HG02981 (cell line): ENCODE measurements around the gene RASGRP2.

Experiments used
- ATAC-seq: cut with Tn5 transposase; IDR thresholded peaks from one replicate; pipeline ENCODE4 v1.9.1; 2021; ENCODE audit warnings: mild to moderate bottlenecking, moderate library complexity; ENCODE audit not compliant: unreplicated experiment

RASGRP2 gene

GRCh38 chr11:64771861-64772260 is 27.9 kb upstream of the RASGRP2 start:
- no peak for ATAC-seq

DNA sequence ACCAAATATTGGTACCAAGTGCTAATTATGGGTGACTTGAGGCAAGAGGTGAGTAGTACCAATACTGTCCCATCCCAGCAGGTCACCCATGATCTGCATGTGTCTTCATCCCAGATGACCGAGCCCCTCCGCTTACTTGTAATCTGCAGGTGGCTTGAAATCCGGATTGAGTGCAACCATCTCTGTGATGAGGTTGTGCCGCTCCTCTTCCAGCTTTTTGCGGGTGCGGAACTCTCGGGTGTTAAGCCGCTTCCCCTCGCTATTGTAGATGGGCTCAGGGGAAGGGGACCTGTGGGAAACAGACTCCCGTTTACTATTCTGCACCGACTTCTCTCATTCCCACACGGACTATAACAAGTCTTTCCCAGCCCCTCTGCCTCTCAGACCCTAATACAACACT is 26.2 kb upstream of the RASGRP2 start:
- ATAC-seq: no peak

DNA sequence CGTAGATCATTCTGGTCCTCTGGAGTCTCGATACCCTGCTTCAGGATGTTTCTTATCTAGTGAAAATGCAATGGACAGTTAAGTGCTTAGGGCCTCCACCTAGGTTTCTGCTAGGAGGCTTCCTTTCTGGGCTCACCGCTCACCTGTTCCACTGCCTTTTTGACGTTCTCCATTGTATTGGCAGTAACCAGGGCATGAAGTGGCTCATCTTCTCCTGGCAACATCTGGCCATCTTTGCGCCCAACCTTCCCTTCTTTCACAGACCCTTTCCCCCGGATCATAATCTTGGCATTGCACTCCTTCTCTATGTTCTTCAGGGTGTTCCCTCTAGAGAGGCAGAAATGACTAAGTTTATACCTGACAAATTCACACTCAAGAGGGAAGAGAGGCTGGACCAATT is 25.3 kb upstream of the RASGRP2 start:
- ATAC-seq: no peak

DNA sequence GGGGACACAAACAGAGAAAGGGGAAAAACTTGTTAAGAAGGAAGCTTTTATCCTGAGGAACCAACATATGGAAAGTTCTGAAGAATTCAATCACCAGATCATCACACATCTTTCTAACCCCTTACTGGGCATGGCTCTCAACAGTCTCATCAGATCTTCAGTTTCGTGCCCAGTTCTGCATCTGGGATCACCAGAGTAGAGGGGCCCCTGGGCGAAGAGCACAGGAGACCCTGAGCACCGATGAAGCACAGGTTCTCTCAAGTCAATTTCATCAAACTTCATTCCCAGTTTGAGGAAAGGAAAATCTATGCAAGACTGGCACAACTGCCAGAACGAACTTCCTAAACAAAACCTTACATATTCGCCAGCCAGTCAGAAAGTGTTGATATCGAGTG is 24.4 kb upstream of the RASGRP2 start:
- no peak for ATAC-seq

- ATAC-seq: no peak
These were observed 23.7 kb upstream of the RASGRP2 start for GRCh38 chr11:64767344-64768299.

DNA sequence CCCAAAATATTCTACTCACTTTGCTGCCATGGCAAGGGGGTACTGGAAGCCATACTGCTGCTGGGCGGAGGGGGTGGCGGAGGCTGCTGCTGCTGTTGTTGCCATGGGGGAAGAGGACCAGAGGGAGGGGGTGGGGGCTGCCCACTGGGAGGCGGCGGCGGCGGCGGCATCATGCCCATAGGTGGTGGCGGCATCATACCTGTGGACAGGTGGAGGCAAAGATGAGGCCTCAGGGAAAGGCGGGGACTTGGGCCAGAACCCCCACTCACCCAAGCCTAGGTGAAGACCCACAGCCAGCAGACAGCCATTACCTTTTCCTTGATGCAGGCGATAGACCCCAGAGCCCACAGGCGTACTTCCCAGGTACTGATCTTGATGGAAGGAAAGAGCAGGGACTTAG is 22.9 kb upstream of the RASGRP2 start:
- ATAC-seq: no peak

DNA sequence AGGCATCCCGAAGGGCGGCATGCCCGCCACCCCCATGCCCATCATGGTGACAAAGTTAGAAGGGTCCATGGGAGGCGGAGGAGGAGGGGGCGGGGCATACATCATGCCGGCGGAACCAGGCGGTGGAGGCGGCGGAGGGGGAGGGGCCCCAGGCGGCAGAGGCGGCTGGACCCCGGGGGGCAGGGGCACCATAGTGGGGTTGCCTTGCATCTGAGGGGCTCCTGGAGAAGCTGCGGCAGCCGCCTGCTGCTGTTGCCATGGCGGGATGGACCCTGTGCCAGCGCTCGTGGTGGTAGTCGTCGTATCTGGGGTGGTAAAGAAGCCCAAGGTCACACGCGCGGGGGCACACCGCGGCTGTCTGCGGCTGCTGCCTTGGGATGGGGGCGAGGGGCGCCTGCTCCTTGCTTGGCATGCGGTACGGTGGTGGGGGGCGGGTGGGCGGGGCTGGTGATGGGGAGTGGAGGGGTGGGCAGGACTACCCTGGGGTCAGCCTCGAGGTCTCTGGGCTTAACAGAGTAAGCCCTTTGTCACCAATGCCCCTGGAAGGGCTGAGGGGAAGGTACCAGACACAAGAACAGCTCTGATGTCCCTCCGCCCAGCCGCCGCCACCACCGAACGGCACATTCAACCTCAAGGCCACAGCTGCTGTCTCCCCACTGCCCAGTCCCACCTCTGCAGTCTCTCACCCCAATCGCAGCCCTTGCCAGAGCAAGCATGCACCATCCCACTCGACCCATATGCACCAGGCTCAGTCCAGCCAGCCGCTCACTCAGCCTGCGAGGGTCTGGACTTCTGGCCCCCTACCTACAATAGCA is 22.1 kb upstream of the RASGRP2 start:
- no peak for ATAC-seq

DNA sequence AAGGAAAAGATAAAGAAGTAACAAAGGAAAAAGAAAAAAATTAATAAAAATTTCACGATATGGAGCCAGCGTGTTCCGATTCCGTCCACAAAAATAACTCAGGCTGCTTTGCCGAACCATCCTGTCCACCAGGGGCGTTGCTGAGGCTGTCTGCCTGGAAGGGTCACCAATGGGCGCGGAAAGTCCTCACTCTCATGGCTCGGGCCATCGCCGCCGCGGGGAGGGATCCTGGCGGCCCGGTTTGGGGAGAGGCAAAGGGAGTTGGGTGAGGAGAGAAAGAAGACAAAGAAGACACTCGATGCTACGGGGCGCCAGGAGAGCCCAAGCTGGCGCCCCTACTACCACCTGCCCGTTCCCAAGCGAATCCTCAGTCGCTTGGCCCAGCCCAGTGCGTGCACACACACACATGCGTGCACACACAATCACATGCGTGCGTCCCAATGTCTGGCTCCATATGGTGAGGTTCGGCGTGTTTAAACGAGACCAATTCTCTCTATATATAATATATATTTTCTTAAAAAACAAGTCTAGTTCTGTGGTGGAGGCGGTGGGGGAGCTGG is 21.4 kb upstream of the RASGRP2 start:
- ATAC-seq: no peak

DNA sequence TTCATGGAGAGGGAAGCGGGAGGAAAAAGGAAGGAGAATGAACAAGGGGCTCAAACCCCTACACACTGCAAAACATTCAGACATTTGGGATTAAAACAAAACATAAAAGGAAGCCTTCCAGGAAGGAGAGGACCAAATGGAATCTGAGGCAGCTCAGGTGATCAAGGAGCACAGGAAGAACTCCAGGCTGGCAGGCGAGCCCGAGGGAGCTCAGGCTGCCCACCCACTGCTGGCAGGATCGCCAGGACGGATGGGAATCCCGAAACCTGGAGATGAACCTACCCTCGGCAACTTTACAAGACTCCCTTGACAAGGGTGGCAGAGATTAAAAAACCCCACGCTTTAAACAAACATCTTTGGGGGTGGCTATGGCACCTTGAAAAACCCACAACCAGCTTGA is 20.8 kb upstream of the RASGRP2 start:
- no peak for ATAC-seq

- no peak for ATAC-seq
These were observed 20.2 kb upstream of the RASGRP2 start for GRCh38 chr11:64764040-64764611.

DNA sequence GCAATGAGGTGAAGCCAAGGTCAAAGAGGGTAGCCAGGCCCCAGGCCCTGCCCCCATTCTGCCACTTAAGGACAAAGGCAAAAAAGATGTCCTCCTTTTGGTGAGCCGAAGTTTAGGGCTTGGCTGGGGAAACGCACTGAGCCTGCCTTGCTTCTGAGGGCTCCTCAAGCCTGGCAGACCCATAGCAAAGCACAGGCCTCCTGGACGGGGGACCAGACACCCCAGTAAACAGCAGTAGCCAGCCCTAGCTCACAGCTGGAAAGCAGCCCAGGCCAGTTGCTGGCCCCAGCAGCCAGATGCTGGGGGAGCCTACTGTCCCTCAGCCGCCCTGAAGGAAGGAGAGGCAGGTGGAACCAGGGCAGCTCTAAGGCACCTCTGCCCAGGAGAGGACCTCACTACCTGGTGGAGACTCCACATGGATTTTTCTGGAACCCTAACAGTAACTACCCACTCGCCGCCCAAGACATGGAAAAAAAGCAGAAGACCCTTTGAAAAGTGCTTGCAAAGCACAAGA is 19.6 kb upstream of the RASGRP2 start:
- no peak for ATAC-seq

- no peak for ATAC-seq
These were observed 19.0 kb upstream of the RASGRP2 start for GRCh38 chr11:64762674-64763525.

- no peak for ATAC-seq
These were observed 18.3 kb upstream of the RASGRP2 start for GRCh38 chr11:64762277-64762673.

DNA sequence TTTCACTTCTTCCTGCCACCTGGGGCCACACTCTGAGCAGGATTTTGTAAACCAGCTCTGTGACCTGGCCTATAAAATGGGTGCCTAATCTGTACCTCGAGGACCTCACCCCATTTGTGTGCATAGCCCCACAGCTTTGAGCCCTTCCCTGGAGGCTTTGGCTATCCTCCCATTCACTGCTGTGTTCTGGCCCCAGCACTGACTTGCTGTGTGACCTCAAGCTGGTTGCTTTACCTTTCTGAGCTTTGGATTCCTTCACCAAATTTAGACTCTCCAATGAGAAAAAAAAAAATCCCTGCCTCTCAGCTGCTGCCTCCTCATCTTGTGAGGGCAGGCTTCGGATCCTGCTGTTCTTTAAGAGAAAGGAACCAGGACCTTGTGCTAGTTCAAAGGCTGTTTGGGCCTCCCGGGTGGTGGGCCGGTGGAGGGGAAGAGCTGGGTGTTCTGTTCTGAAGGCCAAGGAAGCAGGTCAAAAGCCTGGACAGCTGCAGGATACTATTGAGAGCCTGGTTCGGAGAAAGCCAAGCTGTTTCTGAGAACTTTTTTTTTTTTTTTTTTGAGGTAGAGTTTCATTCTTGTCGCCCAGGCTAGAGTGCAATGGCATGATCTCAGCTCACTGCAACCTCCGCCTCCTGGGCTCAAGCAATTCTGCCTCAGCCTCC is 16.9 kb upstream of the RASGRP2 start:
- ATAC-seq: no peak

DNA sequence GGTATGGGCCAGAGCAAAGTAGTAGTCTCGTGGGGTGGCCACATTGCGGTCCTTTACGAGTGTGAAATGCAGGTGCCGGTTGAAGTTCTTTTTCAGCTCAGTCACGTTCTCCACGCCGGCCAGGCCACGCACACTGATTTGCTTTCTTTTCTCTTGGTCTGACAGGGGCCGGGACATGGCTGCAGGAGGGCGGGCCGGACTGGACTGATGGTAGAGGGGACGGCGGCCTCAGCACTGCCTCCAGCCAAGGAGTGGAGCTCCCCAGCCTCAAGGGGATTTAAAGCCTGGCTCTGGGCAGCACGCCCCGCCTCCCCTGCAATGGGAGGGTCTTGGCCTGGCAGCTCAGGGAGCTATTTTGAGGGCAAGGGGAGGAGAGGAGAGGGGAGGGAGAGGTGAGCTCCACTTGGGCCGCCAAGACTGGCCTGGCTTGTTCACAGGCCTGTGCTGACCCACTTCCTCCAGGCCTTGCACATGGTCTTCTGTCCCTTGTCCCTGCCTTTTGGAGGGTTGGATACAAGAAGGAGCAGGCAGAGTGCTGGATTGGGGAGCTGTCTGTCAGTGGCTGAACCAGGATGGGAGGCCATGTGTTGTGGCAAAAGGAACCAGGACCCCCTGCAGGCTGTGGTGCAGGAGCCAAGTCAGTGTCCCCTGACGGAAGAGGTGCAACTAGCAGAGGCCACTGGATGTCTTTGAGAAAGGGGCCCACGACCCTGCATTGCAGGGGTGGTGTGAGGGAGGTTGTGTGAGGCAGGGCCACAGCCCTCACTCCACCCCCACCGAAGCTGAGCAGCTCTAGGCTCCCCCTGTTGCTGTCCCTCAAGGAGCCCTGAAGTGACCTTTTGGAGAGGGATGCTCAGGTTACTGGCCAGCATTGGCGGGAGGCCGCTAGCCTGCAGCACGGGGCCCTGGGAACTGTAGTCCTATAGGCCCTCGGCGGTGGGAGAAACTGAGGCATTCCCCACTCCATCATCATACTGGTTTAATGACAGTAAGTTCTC is 16.1 kb upstream of the RASGRP2 start, which contains the start of gene PYGM:
Gene PYGM, minus strand, starts transcription at position 253 of the 998 bp plus-strand sequence. Its CDS starts 76 bp downstream, at position 177.
- no peak for ATAC-seq

DNA sequence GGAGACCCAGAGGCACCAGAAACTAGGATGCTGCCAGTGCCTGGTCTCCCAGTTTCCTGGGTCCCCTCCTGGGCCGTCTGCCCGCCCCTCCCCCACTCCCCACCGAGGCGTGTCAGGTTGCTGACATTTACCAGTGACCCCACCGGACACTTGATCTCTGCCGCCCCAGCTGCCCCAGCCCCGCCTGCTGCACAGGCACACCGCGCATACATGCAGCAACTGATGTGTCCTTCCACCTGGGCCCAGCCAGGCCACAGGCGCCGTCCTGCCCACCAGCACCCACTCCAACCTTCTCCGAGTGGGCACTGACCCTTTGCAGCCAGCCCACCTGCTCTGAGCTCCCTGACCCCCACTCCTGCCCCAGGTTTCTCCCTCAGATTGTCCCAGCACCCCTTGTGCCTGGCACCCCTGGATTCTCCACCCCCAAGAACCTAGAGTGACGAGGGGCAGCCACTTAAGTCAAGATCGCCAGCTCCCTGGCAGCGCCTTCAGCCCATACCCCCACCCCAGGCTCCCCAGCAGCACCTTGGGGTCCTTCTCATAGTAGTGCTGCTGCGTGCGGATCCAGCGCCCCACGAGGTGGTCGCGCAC is 15.3 kb upstream of the RASGRP2 start:
- ATAC-seq: no peak

- no peak for ATAC-seq
These were observed 14.6 kb upstream of the RASGRP2 start for GRCh38 chr11:64758330-64759079.
